ENCODE measurements around the gene ADAMTS12. TPM values are rescaled to one million over a fixed set of nuclear protein-coding genes. Genes with fewer than 3 reads are reported as not detected.

ADAMTS12 gene
- total RNA-seq, 1 experiment from 2014 or later: 1.2 TPM

DNA sequence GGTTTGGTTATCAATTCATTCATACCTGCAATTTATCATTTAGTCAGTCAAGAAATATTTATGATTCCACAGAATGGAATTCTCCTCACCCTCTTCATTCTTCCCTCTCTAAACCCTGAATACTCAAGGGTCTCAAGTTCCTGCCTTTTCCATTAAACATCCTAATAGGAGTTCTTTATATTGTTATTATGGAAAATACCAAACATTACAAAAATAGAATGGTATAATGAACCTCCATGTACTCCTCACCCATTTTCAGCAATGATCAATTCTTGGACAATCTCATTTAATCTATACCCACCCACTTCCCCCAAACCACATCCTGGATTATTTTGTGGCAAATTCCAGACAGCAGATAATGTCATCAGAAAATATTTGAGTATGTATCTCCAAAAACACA lies 74.5 kb downstream of the ADAMTS12 start:
- no peaks in the 10 kb centered on the region for H3K4me1 Mint-ChIP-seq (ENCODE audit: low read depth, unreplicated experiment)

DNA sequence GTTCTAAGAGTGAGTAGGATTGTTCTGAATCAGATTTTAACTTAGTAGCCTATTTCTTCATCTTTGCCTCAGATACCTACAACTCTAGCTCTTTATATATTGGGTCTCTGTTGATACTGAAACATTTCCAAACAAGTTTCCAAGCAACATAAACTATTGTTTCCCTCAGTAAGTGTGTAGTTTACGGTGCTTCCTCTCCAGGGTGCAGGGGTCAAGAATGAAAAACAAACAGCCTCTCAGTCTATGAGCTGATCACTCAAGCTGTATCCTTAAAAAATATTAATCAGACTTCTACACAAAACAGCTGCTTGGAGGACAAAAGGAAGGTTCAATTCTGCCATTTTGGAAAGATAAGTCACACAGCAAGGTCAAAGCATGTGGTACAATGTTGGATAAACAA lies 75.0 kb downstream of the ADAMTS12 start:
- no peak for DNase-seq

More for the DNA sequence above, 74.5 kb downstream of the ADAMTS12 start:
- no peak for DNase-seq
- TF ChIP-seq, protein P1, sequence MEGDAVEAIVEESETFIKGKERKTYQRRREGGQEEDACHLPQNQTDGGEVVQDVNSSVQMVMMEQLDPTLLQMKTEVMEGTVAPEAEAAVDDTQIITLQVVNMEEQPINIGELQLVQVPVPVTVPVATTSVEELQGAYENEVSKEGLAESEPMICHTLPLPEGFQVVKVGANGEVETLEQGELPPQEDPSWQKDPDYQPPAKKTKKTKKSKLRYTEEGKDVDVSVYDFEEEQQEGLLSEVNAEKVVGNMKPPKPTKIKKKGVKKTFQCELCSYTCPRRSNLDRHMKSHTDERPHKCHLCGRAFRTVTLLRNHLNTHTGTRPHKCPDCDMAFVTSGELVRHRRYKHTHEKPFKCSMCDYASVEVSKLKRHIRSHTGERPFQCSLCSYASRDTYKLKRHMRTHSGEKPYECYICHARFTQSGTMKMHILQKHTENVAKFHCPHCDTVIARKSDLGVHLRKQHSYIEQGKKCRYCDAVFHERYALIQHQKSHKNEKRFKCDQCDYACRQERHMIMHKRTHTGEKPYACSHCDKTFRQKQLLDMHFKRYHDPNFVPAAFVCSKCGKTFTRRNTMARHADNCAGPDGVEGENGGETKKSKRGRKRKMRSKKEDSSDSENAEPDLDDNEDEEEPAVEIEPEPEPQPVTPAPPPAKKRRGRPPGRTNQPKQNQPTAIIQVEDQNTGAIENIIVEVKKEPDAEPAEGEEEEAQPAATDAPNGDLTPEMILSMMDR (IDR thresholded peaks at IDR 0.05; ENCODE audit: unreplicated experiment): no peak
- no peak overlapping the region for H3K27ac Mint-ChIP-seq (ENCODE audit: unreplicated experiment)
- no peaks in the 10 kb centered on the region for H3K9me3 Mint-ChIP-seq (ENCODE audit: low read depth, unreplicated experiment)
- no peaks in the 10 kb centered on the region for H3K27me3 Mint-ChIP-seq (ENCODE audit: unreplicated experiment)
- no TSS peak for BruUV-seq (replicated peaks)
- CTCF ChIA-PET: no interaction called here
- H3K4me3 Mint-ChIP-seq (ENCODE audit: low read depth, unreplicated experiment): no peak overlapping the region
- intact Hi-C loops (cut with micrococcal nuclease; ENCODE audit: unreplicated experiment): no loop called here
- no peaks in the 10 kb centered on the region for H3K36me3 Mint-ChIP-seq (ENCODE audit: insufficient read depth, unreplicated experiment)

DNA sequence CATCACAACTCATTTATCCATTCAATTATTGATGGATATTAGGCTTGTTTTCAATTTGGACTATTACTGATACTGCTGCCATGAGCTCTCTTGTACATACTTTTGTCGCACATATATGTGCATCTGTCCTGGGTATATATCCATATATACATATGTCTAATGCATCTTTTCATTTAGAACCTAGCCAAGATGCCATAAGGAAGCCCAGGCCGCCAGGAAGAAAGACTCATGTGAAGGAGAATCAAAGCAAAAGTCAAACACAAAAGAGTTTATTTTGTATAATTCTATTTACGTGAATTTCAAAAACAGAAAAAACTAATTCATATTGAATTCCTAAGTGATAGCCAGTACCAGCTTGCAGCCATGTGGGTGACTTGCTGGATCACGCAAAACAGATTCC lies 79.0 kb downstream of the ADAMTS12 start:
- H3K9me3 Mint-ChIP-seq (ENCODE audit: low read depth, unreplicated experiment): no peaks in the 10 kb centered on the region
- H3K36me3 Mint-ChIP-seq (ENCODE audit: insufficient read depth, unreplicated experiment): no peaks in the 10 kb centered on the region
- no peak overlapping the region for H3K27ac Mint-ChIP-seq (ENCODE audit: unreplicated experiment)
- H3K27me3 Mint-ChIP-seq (ENCODE audit: unreplicated experiment): no peaks in the 10 kb centered on the region
- H3K4me3 Mint-ChIP-seq (ENCODE audit: low read depth, unreplicated experiment): no peak overlapping the region
- intact Hi-C loops (cut with micrococcal nuclease; ENCODE audit: unreplicated experiment): no loop called here
- H3K4me1 Mint-ChIP-seq (ENCODE audit: low read depth, unreplicated experiment): no peaks in the 10 kb centered on the region
- BruUV-seq (replicated peaks): no TSS peak
- CTCF ChIA-PET: no interaction called here
- DNase-seq: no peak
- TF ChIP-seq, protein P1 (IDR thresholded peaks at IDR 0.05; ENCODE audit: unreplicated experiment): no peak

More for the DNA sequence above, 75.0 kb downstream of the ADAMTS12 start:
- CTCF ChIA-PET: interaction anchor here (0.7 kb wide), 1 partner anchor 11 kb away, joined by 3 read pairs; no protein-coding TSS in a partner anchor
- Mint-ChIP-seq H3K4me3 (ENCODE audit: low read depth, unreplicated experiment) (no peak overlapping the region), H3K4me1 (ENCODE audit: low read depth, unreplicated experiment) (no peaks in the 10 kb centered on the region), H3K27me3 (ENCODE audit: unreplicated experiment) (no peaks in the 10 kb centered on the region), H3K36me3 (ENCODE audit: insufficient read depth, unreplicated experiment) (no peaks in the 10 kb centered on the region), H3K27ac (ENCODE audit: unreplicated experiment) (peak overlapping the region; percentile 10), H3K9me3 (ENCODE audit: low read depth, unreplicated experiment) (no peaks in the 10 kb centered on the region)
- intact Hi-C loops (cut with micrococcal nuclease; ENCODE audit: unreplicated experiment): no loop called here
- BruUV-seq (replicated peaks): no TSS peak
- TF ChIP-seq, protein P1 (IDR thresholded peaks at IDR 0.05; ENCODE audit: unreplicated experiment): no peak

DNA sequence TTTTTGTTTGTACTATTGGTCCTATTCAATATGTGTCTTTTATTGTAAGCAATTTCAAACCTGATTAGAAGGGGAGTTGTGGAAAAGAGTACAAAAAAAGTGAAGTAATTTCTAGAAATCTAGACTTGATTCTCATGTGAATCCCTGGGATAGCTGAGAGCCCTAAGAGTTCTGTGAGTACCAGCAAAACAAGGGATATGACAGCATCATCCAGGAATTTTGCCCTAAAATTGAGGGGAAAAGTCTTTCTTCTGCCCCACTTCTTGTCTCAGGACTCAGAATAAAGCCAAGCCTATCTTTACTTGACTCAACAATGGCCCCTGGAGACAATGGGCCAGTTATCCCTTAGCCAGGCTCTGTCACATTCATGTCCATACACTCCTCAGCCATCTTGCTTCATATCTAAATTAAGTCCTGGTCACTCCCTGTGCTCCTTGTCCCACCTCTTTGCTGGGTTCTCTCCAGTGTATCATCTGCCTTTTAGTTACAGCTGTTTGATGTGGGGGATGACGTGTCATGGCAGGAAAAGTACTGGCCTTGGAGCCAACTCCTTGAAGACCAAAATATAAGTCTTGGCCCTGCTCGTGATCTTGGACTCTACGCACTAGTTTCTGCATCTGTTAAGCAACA lies 81.2 kb downstream of the ADAMTS12 start:
- no peak overlapping the region for H3K4me3 Mint-ChIP-seq (ENCODE audit: low read depth, unreplicated experiment)
- H3K4me1 Mint-ChIP-seq (ENCODE audit: low read depth, unreplicated experiment): peaks cover 9% of the 10 kb centered on the region
- no peaks in the 10 kb centered on the region for H3K36me3 Mint-ChIP-seq (ENCODE audit: insufficient read depth, unreplicated experiment)
- DNase-seq: no peak
- TF ChIP-seq, protein P1 (IDR thresholded peaks at IDR 0.05; ENCODE audit: unreplicated experiment): no peak
- no peaks in the 10 kb centered on the region for H3K27me3 Mint-ChIP-seq (ENCODE audit: unreplicated experiment)
- CTCF ChIA-PET: no interaction called here
- intact Hi-C loops (cut with micrococcal nuclease; ENCODE audit: unreplicated experiment): no loop called here
- no peak overlapping the region for H3K27ac Mint-ChIP-seq (ENCODE audit: unreplicated experiment)
- no peaks in the 10 kb centered on the region for H3K9me3 Mint-ChIP-seq (ENCODE audit: low read depth, unreplicated experiment)
- no TSS peak for BruUV-seq (replicated peaks)

Data from Calu3 (cell line).